WERI-Rb-1 (cell line): ENCODE data around the gene PILRA.

Source experiments
- DNase-seq: peaks from one replicate; pipeline ENCODE4 v3.0.0-alpha.2; 2020
- H3K27ac ChIP-seq: fragments of 250-450 bp; sonication (Bioruptor Pico); 2 replicates; pipeline ENCODE4 v1.5.1; 2020; ENCODE audit warnings: mild to moderate bottlenecking, moderate library complexity
- H3K27me3 ChIP-seq: fragments of 250-450 bp; sonication (Bioruptor Pico); 2 replicates; pipeline ENCODE4 v1.5.1; 2021; ENCODE audit warnings: mild to moderate bottlenecking, low read depth, moderate library complexity; ENCODE audit not compliant: insufficient read depth, severe bottlenecking
- H3K36me3 ChIP-seq: fragments of 250-450 bp; sonication (Bioruptor Pico); 2 replicates; pipeline ENCODE4 v1.5.1; 2020; ENCODE audit warnings: mild to moderate bottlenecking, moderate library complexity
- H3K4me3 ChIP-seq: 2 replicates; pipeline ENCODE4 v1.5.1; 2011; ENCODE audit warnings: low read depth, mild to moderate bottlenecking, control low read depth, low read length
- H3K9me3 ChIP-seq: fragments of 250-450 bp; sonication (Bioruptor Pico); 2 replicates; pipeline ENCODE4 v1.5.1; 2021; ENCODE audit warnings: mild to moderate bottlenecking, moderate library complexity; ENCODE audit not compliant: severe bottlenecking
- TF ChIP-seq, protein P1 (sequence below): IDR thresholded peaks from 2 replicates; pipeline ENCODE4 v1.5.1; 2011; ENCODE audit warnings: low read depth, mild to moderate bottlenecking, control low read depth, inconsistent platforms, low read length

PILRA gene

DNA sequence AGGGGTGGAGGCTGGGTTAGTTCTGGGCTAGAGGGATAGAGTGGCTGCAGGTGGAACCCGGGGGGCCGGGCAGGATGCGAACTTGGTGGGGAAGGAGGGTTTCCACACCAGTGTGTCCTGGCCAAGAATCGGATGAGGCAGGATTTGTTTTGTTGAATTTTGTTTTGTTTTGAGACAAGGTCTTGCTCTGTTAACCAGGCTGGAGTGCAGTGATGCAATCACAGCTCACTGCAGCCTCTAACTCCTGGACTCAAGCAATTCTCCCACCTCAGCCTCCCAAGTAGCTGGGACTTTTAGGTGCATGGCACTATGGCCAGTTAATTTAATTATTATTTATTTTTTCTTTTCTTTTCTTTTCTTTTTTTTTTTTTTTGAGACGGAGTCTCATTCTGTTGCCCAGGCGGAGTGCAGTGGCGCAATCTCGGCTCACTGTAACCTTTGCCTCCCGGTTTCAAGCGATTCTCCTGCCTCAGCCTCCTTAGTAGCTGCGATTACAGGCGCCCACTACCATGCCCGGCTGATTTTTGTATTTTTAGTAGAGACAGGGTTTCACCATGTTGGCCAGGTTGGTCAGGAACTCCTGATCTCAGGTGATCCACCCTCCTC lies 76.0 kb downstream of the PILRA start:
- Histone ChIP-seq H3K9me3 (no peaks in the 10 kb centered on the region), H3K36me3 (no peaks in the 10 kb centered on the region), H3K4me3 (no peak overlapping the region), H3K27ac (no peak overlapping the region), H3K27me3 (no peaks in the 10 kb centered on the region)
- TF ChIP-seq, protein P1, sequence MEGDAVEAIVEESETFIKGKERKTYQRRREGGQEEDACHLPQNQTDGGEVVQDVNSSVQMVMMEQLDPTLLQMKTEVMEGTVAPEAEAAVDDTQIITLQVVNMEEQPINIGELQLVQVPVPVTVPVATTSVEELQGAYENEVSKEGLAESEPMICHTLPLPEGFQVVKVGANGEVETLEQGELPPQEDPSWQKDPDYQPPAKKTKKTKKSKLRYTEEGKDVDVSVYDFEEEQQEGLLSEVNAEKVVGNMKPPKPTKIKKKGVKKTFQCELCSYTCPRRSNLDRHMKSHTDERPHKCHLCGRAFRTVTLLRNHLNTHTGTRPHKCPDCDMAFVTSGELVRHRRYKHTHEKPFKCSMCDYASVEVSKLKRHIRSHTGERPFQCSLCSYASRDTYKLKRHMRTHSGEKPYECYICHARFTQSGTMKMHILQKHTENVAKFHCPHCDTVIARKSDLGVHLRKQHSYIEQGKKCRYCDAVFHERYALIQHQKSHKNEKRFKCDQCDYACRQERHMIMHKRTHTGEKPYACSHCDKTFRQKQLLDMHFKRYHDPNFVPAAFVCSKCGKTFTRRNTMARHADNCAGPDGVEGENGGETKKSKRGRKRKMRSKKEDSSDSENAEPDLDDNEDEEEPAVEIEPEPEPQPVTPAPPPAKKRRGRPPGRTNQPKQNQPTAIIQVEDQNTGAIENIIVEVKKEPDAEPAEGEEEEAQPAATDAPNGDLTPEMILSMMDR = no peak
- no peak for DNase-seq
